Measurements from ENCODE around the gene OR4C5. TPM values are rescaled to one million over a fixed set of nuclear protein-coding genes. Genes with fewer than 3 reads are reported as not detected.
"Not testable (repeated sequence)": the region's sequence is repeated elsewhere in the genome, so short reads cannot be mapped to it uniquely, and the experiment has no call there.

OR4C5 gene
- total RNA-seq, 2 donors from 2014 or later, result not detected

GRCh38 chr11:48341466-48341865 is 24.8 kb downstream of the OR4C5 start:
- no peaks in the 10 kb centered on the region for H3K36me3 ChIP-seq
- H3K27ac ChIP-seq, result no peak overlapping the region
- DNase-seq (ENCODE audit: low spot score), result no peak
- no peaks in the 10 kb centered on the region for H3K27me3 ChIP-seq (replicated peaks; ENCODE audit: insufficient read depth)
- WGBS, result 47% methylated on average over 2 of the region's 2 CpGs
- H3K9me3 ChIP-seq, result no peaks in the 10 kb centered on the region
- intact Hi-C loops (cut with DNase I), result no loop called here
- no peak overlapping the region for H3K4me3 ChIP-seq
- TF ChIP-seq CTCF (IDR thresholded peaks at IDR 0.05) (no peak), POLR2A (IDR thresholded peaks at IDR 0.05) (no peak), POLR2AphosphoS5 (IDR thresholded peaks at IDR 0.05) (no peak)
- no peaks in the 10 kb centered on the region for H3K4me1 ChIP-seq (replicated peaks)

- H3K36me3 ChIP-seq; H3K4me1 ChIP-seq (replicated peaks); H3K9me3 ChIP-seq; H3K4me3 ChIP-seq; DNase-seq (ENCODE audit: low spot score); H3K27me3 ChIP-seq (replicated peaks; ENCODE audit: insufficient read depth); H3K27ac ChIP-seq; intact Hi-C loops (cut with DNase I): not testable (repeated sequence)
These were observed 41.6 kb downstream of the OR4C5 start, which contains the start of gene OR4C3 for GRCh38 chr11:48324620-48325019. TSS of gene OR4C3 (plus strand) at chr11:48324920. CDS start at chr11:48325022, 102 bp downstream.

GRCh38 chr11:48319813-48320212 is 46.5 kb downstream of the OR4C5 start:
- DNase-seq (ENCODE audit: low spot score), result not testable (repeated sequence)
- WGBS, result 88% methylated on average over 2 of the region's 2 CpGs

More at GRCh38 chr11:48319813-48320212, 46.5 kb downstream of the OR4C5 start:
- H3K36me3 ChIP-seq; H3K27me3 ChIP-seq (replicated peaks; ENCODE audit: insufficient read depth); H3K4me3 ChIP-seq; H3K4me1 ChIP-seq (replicated peaks); intact Hi-C loops (cut with DNase I); H3K27ac ChIP-seq; H3K9me3 ChIP-seq: not testable (repeated sequence)

Other genes with a start within 250 kb of the OR4C5 start
- gene OR4B1, start 149.7 kb downstream of the OR4C5 start, total RNA-seq, result not detected
- gene OR4X2, start 121.4 kb downstream of the OR4C5 start, total RNA-seq, result not detected
- not detected for gene OR4X1, start 102.6 kb downstream of the OR4C5 start, total RNA-seq
- not detected for gene OR4S1, start 60.2 kb downstream of the OR4C5 start, total RNA-seq
- not detected for gene OR4C3, start 41.5 kb downstream of the OR4C5 start, total RNA-seq
- not detected for gene OR4A47, start 122.3 kb upstream of the OR4C5 start, total RNA-seq

Measured in prostate gland (tissue), 2 donors.